CD4-positive, alpha-beta T cell treated with Interleukin-4 for 1 hour (primary cell): Measurements from ENCODE around the gene SPON1.
A peak's percentile ranks its signal among the peaks of the same experiment; 100 is the strongest.

Experiments
- DNase-seq, 2 donors: peaks; one replicate each; pipeline ENCODE4 v3.0.0-alpha.2; 2020 to 2022

Gene SPON1

GRCh38 chr11:14300661-14301304 is 338.3 kb downstream of the SPON1 start:
- DNase-seq, result peak; percentile 65 to 69

GRCh38 chr11:14304601-14305000 is 342.1 kb downstream of the SPON1 start:
- no peak for DNase-seq

- no peak for DNase-seq
Observed at GRCh38 chr11:14305649-14306048, 343.1 kb downstream of the SPON1 start.

GRCh38 chr11:14306481-14306880 is 344.0 kb downstream of the SPON1 start:
- DNase-seq, result no peak

- DNase-seq, result peak in 1 of 2 donors; percentile 43
Observed at GRCh38 chr11:14308114-14308896, 345.8 kb downstream of the SPON1 start.

- DNase-seq, result no peak
Observed at GRCh38 chr11:14308897-14309387, 346.4 kb downstream of the SPON1 start.

GRCh38 chr11:14309425-14310192 is 347.1 kb downstream of the SPON1 start:
- DNase-seq, result no peak

GRCh38 chr11:14310679-14311078 is 348.2 kb downstream of the SPON1 start:
- DNase-seq, result no peak

- no peak for DNase-seq
Observed at GRCh38 chr11:14312736-14313438, 350.4 kb downstream of the SPON1 start.

GRCh38 chr11:14314127-14314526 is 351.6 kb downstream of the SPON1 start:
- peak in 1 of 2 donors; percentile 29 for DNase-seq

- DNase-seq, result no peak
Observed at GRCh38 chr11:14315130-14315529, 352.6 kb downstream of the SPON1 start.
